Stomach (tissue), 9 donors: ENCODE results near the gene NEO1. TPM values are rescaled to one million over a fixed set of nuclear protein-coding genes. Genes with fewer than 3 reads are reported as not detected.

Experiments used
- DNase-seq, 2 donors: peaks; one replicate each; pipeline versions ENCODE4 v3.0.0 to v3.0.0-alpha.2; 2013 to 2019
- H3K27ac ChIP-seq, 5 donors: fragments of 200-600 bp in 4 of 5; sonication (generic) in 4 of 5; one replicate each; pipeline ENCODE4 v1.5.1; 2013 to 2019; ENCODE audit warnings: mild to moderate bottlenecking in 1 of 5, moderate library complexity in 1 of 5
- H3K27me3 ChIP-seq, 3 donors: fragments of 200-600 bp; sonication (generic); one replicate each; pipeline ENCODE4 v1.5.1; 2017 to 2019; ENCODE audit warnings: mixed run types in 1 of 3
- H3K36me3 ChIP-seq, 4 donors: fragments of 200-600 bp; sonication (generic); 1 replicate in 3 of 4; 2 replicates in 1 of 4; pipeline ENCODE4 v1.5.1; 2016 to 2019
- H3K4me1 ChIP-seq, 4 donors: fragments of 200-600 bp; sonication (generic); one replicate each; pipeline ENCODE4 v1.5.1; 2016 to 2019
- H3K4me3 ChIP-seq, 4 donors: fragments of 200-600 bp; sonication (generic) in 3 of 4; one replicate each; pipeline ENCODE4 v1.5.1; 2016 to 2019; ENCODE audit warnings: mild to moderate bottlenecking in 1 of 4
- H3K9me3 ChIP-seq, 4 donors: fragments of 200-600 bp; sonication (generic); one replicate each; pipeline ENCODE4 v1.5.1; 2016 to 2019
- CTCF ChIP-seq, 7 experiments: fragments of 450-650 bp in 4 of 7; fragments of 200-600 bp in 3 of 7; sonication (generic) in 3 of 7; IDR thresholded peaks; one replicate each; pipeline ENCODE4 v1.5.1; 2016 to 2019; ENCODE audit warnings: antibody characterized with exemption in 7 of 7, control low read depth in 2 of 7, mild to moderate bottlenecking in 1 of 7
- EP300 ChIP-seq: sonication (generic); formaldehyde crosslinking; IDR thresholded peaks from one replicate; pipeline ENCODE4 v1.6.1; 2017; ENCODE audit warnings: antibody characterized with exemption
- POLR2A ChIP-seq, 4 donors: fragments of 450-650 bp; IDR thresholded peaks; one replicate each; pipeline ENCODE4 v1.6.1; 2016; ENCODE audit warnings: antibody characterized with exemption in 4 of 4, control low read depth in 2 of 4, mild to moderate bottlenecking in 1 of 4, moderate library complexity in 1 of 4
- POLR2AphosphoS5 ChIP-seq, 3 donors: sonication (generic); formaldehyde crosslinking; IDR thresholded peaks; one replicate each; pipeline ENCODE4 v1.6.1; 2016; ENCODE audit warnings: antibody characterized with exemption in 3 of 3
- WGBS, 5 donors: extraction: QIAGEN DNeasy Blood & Tissue Kit in 3 of 5; methylation state at CpG; one replicate each; pipeline versions ENCODE4 v1.1.5 to v1.1.7; 2013 to 2018; 5-methylcytosine and 5-hydroxymethylcytosine counted together
- intact Hi-C: fragments of 100-400 bp; cut with DNase I; formaldehyde crosslinking; loops from one replicate; pipeline ENCODE4 v1.15.1; 2023; ENCODE audit warnings: low total_unique reads
- polyA plus RNA-seq, 3 donors: library from polyadenylated mRNA; stranded (reverse); fragments of 200-250 nt; gene quantifications; one replicate each; pipeline ENCODE4 v1.2.3, GENCODE V29; 2013
- total RNA-seq, 5 donors: library from RNA; depleted of rRNA; stranded (reverse); fragments of >200 nt; gene quantifications; one replicate each; pipeline versions ENCODE4 v1.1.0 to v1.2.3, GENCODE V29; 2014 to 2016
- donor health status: healthy with polysubstance abuse.
- donor health status: Bipolar disorder and iron deficiency.
- donor health status: healthy.

NEO1 gene
- total and polyA plus RNA-seq, 8 donors, result 4.7 to 182 (median 17.3) TPM

DNA sequence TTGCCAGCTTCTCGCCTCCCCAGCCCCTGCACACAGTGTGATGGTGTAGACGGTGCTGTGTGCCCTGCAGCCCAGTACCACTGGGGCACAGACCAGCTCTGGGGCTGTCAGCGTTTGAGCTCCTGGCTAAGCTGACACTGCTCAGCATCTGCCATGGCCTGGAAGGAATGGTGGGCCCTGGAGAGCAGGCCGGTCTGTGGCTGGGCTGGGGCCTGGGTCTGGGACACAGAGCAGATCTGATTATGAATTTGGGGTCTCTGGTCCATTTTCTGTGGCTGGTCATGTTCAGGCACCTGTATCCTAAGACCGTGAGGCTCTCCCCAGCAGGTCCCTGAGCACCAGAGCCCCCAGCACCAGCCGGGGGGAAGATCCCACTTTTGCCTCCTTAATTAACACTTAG lies 281.8 kb downstream of the NEO1 start:
- no peak overlapping the region for H3K4me3 ChIP-seq
- DNase-seq, result no peak
- intact Hi-C loops, result no loop called here
- H3K4me1 ChIP-seq, result no peaks in the 10 kb centered on the region
- no peaks in the 10 kb centered on the region for H3K36me3 ChIP-seq
- TF ChIP-seq POLR2AphosphoS5 (IDR thresholded peaks at IDR 0.05) (no peak), EP300 (no peak), POLR2A (IDR thresholded peaks at IDR 0.05) (no peak), CTCF (IDR thresholded peaks at IDR 0.05) (no peak)
- peaks cover 0 to 5% (median 0%) of the 10 kb centered on the region in 3 donors for H3K27me3 ChIP-seq
- no peak overlapping the region for H3K27ac ChIP-seq
- no peaks in the 10 kb centered on the region for H3K9me3 ChIP-seq
- 79 to 92% (median 90%) methylated on average over 5 to 6 of the region's 6 CpGs for WGBS, 5 donors

DNA sequence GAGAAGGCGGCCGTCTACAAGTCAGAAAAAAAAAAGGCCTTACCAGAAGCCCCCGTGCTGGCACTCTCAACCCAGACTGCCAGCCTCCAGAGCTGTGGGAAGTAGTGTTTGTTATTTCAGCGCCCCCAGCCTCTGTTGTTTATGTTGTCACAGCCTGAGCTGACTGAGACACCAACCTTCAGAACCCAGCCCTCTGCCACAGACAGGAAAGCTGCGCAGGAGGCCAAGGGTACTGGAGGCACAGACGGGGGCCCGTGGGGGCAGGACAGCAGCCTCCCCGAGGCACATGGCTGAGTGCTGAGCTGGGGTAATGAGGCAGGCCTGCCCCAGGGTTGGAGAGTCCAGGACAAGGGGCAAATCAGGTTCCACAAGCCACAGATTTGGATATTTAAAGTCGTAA lies 282.8 kb downstream of the NEO1 start:
- no peaks in the 10 kb centered on the region for H3K36me3 ChIP-seq
- no peak overlapping the region for H3K27ac ChIP-seq
- WGBS, 5 donors, result 63 to 83% (median 69%) methylated on average over 9 of the region's 9 CpGs
- H3K27me3 ChIP-seq, result peaks cover 0 to 5% (median 0%) of the 10 kb centered on the region in 3 donors
- H3K4me3 ChIP-seq, result no peak overlapping the region
- H3K4me1 ChIP-seq, result no peaks in the 10 kb centered on the region
- H3K9me3 ChIP-seq, result no peaks in the 10 kb centered on the region
- intact Hi-C loops, result no loop called here
- TF ChIP-seq POLR2A (IDR thresholded peaks at IDR 0.05), result no peak
- TF ChIP-seq CTCF (IDR thresholded peaks at IDR 0.05), result no peak
- DNase-seq, result no peak

DNA sequence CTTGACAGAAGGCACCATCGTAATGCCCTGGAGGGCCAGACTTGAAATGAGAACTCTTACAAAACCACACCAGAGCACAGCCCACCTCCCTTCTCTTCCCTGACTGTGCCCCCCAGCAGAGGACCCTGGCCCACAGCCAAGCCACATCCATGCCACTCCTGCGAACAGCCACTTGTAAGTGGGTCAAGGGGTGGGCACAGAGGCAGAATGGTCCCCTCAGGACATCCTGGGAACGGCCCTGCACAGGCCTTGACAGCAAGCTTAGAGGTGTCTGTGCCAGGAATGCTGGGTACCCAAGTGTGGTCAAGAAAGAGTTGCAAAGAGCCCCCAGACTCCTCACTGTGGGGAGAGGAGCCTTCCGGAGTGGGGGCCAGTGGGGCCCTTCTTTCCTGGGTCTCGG lies 283.2 kb downstream of the NEO1 start:
- peaks cover 0 to 5% (median 0%) of the 10 kb centered on the region in 3 donors for H3K27me3 ChIP-seq
- 65 to 86% (median 72%) methylated on average over 5 of the region's 5 CpGs for WGBS, 5 donors
- H3K9me3 ChIP-seq, result no peaks in the 10 kb centered on the region
- no peak overlapping the region for H3K27ac ChIP-seq
- no peak overlapping the region for H3K4me3 ChIP-seq
- H3K36me3 ChIP-seq, result no peaks in the 10 kb centered on the region
- intact Hi-C loops, result no loop called here
- H3K4me1 ChIP-seq, result no peaks in the 10 kb centered on the region
- DNase-seq, result no peak
- TF ChIP-seq CTCF (IDR thresholded peaks at IDR 0.05) (no peak), POLR2A (IDR thresholded peaks at IDR 0.05) (no peak), EP300 (no peak), POLR2AphosphoS5 (IDR thresholded peaks at IDR 0.05) (no peak)

- Histone ChIP-seq H3K4me1 (no peaks in the 10 kb centered on the region), H3K36me3 (no peaks in the 10 kb centered on the region), H3K27me3 (peaks cover 0 to 12% (median 0%) of the 10 kb centered on the region in 3 donors), H3K27ac (no peak overlapping the region), H3K4me3 (no peak overlapping the region), H3K9me3 (no peaks in the 10 kb centered on the region)
- intact Hi-C loops, result no loop called here
- DNase-seq, result no peak
- no peak for TF ChIP-seq CTCF (IDR thresholded peaks at IDR 0.05)
- TF ChIP-seq EP300, result no peak
- 80 to 92% (median 88%) methylated on average over 7 of the region's 7 CpGs for WGBS, 5 donors
Observed at GRCh38 chr15:73336756-73337155, 284.5 kb downstream of the NEO1 start.

DNA sequence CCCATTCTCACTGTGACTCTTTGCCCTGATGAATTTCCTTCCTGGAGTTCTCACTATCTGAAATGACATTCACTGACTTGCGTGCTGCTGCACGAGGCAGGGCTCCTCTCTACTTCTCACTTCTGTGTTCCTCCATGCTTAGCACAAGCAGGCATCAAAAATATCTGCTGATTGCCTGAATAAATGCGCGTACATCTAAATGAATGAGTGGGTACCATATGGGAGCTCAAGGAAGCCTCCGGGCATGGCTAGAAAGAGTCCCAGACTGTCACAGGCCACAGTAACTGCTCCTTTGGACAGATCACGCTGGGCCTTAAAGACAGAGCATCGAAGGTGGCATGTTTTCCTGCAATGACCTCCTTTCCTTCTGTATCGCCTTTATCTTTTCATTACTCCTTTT lies 284.9 kb downstream of the NEO1 start:
- no peak for TF ChIP-seq POLR2A (IDR thresholded peaks at IDR 0.05)
- TF ChIP-seq EP300, result no peak
- no peak for TF ChIP-seq POLR2AphosphoS5 (IDR thresholded peaks at IDR 0.05)
- no peak for TF ChIP-seq CTCF (IDR thresholded peaks at IDR 0.05)
- Histone ChIP-seq H3K9me3 (no peaks in the 10 kb centered on the region), H3K4me3 (no peak overlapping the region), H3K4me1 (no peaks in the 10 kb centered on the region), H3K27me3 (peaks cover 0 to 12% (median 0%) of the 10 kb centered on the region in 3 donors), H3K27ac (no peak overlapping the region), H3K36me3 (no peaks in the 10 kb centered on the region)
- intact Hi-C loops, result no loop called here
- no peak for DNase-seq
- 79 to 86% (median 84%) methylated on average over 8 of the region's 8 CpGs for WGBS, 5 donors
